ENCODE results near the gene OSBP2.

The OSBP2 gene

GRCh38 chr22:30838111-30838510 lies 143.4 kb downstream of the OSBP2 start:
- DNase-seq (ENCODE audit: low read depth, low spot score): no peak

GRCh38 chr22:30841273-30841672 lies 146.6 kb downstream of the OSBP2 start:
- no peak for DNase-seq (ENCODE audit: low read depth, low spot score)

GRCh38 chr22:30843245-30843644 lies 148.6 kb downstream of the OSBP2 start:
- no peak for DNase-seq (ENCODE audit: low read depth, low spot score)

DNA sequence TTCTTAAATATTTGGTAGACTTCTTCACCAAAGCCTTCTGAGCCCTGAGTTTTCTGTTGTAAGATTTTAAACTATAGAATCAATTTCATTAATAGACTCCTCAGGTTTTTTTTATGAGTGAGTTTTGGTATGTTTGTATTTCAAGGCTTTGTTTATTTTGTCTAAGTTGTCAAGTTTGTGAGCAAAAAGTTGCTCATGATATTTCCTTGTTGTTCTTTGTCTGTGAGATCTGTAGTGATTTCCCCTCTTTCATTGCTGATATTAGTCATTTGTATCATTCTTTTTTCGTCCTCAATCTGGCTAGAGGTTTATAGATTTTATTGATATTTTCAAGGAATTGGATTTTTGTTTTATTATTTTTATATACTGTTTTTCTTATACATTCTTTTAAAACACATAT lies 152.9 kb downstream of the OSBP2 start:
- DNase-seq (ENCODE audit: low read depth, low spot score): no peak

DNA sequence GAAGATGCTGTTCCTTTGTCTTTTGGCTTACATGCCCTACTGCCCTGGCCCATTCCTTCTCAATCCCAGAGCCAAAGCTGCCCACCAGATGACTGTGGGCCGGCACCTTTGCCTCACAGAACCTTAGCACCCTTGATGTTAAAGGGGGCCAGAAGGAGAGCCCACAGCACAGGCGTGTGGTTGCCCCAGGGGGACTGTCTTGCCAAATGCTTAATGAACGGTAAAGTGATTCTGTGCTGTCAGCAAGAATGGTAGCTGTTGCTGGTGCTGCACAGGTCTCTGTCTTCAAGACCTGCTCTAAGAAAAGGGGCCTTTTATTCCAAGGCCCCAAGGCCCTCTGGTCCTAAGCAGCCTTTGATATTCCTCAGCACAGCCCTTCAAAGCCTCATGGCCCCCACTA lies 160.6 kb downstream of the OSBP2 start:
- DNase-seq (ENCODE audit: low read depth, low spot score): no peak

DNA sequence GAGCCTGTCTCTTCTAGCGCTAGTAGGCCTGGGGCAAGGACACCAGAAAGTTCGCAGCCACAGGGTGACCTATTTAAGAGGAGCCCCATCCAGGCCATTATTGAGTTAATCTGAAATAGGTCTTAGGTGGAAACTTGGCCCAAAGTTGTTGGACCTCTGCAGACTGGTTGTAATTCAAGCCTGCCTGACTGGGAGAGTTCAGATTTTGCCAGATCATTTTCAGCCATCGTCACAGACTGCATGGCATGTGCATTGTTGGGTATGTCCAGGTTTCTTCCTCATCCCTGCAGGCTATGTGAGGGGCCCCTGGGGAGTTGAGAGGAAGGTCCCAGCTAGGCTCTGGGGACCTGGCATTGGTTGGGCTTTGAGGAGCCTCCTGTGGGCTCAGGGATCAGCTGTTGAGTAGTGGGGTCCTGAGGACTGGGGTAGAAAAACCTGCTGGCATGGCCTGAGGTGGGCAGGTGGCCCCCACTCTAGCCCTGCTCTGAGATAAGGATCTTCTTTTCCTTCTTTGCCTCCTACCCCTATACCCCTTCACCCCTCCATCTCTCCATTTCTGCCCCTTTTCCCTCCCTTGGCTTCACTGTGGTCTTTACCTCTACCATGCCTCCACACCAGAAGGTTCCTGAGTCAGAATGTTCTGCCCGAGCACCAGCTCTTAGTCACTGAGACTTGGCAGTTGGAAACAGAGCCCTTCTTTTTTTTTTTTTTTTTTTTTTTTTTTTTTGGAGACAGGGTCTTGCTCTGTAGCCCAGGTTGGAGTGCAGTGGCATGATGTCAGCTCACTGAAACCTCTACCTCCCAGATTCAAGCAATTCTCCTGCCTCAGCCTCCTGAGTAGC lies 161.2 kb downstream of the OSBP2 start:
- DNase-seq (ENCODE audit: low read depth, low spot score): no peak

GRCh38 chr22:30856741-30857502 lies 162.2 kb downstream of the OSBP2 start:
- no peak for DNase-seq (ENCODE audit: low read depth, low spot score)

DNA sequence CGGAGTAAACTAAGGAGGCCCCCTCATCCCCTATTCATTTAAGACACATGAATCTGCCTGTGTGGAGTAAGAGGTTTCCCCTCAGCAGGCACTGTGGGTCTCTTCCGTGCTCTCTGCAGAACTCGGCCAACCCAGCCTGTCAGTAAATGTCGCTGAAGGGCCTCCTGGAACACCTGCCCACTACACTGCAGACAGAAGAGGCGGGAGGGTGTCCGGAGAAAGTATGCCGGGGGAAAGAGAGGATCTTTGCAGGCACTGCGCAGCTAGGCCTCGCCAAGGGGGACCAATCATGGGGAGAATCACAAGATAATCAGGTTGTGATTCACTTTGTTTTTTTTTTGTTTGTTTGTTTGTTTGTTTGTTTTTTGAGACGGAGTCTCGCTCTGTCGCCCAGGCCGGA lies 163.1 kb downstream of the OSBP2 start:
- DNase-seq (ENCODE audit: low read depth, low spot score): no peak

DNA sequence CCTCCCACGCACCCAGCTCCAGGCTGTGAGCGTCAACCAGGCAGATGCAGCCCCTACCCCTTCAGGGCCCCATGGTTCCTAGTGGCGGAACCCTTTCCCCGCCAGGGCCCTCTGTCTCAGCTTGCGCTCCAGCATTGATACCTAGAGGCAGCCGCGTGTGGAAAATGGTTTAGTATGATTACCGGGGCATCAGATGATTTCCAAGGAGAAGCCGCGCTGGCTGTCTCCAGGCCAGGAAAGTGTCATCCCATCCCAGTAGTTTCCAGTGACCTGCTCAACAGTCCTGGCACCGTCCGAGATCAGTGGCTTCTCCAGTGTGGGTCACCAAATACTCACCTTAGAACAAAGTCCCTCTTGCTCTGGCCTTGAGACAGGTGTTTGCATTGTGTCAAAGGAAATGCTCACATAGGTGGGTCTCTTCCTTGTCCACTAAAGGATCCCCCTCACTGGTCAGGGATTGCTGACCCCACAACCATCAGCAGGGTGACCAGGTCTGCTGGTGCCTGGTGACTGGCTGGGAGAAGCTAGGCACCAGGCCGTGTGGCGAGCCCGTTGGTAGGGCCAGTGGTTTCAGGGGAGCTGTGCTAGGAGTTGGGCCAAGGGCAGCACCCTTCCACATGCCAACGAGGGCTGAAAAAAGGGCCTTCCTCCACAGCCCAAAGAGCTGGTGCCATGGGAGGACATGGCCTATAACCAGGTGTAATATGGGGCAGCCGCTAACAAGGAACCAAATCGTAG lies 164.5 kb downstream of the OSBP2 start:
- DNase-seq (ENCODE audit: low read depth, low spot score): no peak

GRCh38 chr22:30859714-30860095 lies 165.0 kb downstream of the OSBP2 start:
- DNase-seq (ENCODE audit: low read depth, low spot score): no peak

- no peak for DNase-seq (ENCODE audit: low read depth, low spot score)
Observed at GRCh38 chr22:30860176-30861105, 165.8 kb downstream of the OSBP2 start.

- DNase-seq (ENCODE audit: low read depth, low spot score): no peak
Observed at GRCh38 chr22:30861131-30861530, 166.5 kb downstream of the OSBP2 start.

DNA sequence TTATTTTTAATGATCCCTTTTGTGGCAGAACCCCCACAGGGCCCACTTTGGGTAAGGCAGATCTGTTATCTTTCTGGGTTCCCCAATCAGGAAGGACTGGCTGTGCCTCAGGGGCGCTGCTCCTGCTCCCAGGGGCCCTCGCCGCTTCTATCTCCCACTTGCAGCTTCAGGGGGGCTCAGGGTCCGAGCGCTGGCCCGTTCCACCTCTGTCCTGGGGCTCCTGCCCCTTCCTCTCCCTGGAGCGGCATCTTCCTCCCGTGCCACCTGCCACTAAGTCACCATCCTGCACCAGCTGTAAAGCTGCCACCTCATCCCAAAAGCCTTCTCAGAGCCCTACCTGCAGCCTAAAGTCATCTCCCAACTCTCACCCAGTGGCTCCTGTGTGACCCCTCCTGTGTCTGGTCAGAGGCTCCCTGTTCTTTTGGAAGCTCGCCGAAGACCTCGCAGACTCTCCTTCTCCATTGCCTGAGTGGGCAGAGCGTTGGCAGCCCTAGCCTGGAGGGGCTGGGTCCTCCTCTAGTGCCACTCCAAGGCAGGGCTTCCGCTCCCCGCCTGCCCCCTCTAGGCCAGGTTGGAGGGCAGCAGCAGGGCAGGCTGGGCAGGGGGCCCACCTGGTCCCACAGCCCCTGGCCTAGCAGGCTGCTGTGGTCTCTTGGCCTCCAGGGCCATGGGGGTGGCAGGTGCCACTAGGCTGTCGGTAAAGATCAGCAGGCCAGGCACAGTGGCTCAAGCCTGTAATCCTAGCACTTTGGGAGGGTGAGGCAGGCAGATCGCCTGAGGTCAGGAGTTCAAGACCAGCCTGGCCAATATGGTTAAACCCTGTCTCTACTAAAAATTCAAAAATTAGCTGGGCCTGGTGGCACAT lies 167.2 kb downstream of the OSBP2 start:
- DNase-seq (ENCODE audit: low read depth, low spot score): no peak

GRCh38 chr22:30863081-30863833 lies 168.6 kb downstream of the OSBP2 start:
- DNase-seq (ENCODE audit: low read depth, low spot score): no peak

GRCh38 chr22:30864441-30865420 lies 170.1 kb downstream of the OSBP2 start:
- DNase-seq (ENCODE audit: low read depth, low spot score): no peak

DNA sequence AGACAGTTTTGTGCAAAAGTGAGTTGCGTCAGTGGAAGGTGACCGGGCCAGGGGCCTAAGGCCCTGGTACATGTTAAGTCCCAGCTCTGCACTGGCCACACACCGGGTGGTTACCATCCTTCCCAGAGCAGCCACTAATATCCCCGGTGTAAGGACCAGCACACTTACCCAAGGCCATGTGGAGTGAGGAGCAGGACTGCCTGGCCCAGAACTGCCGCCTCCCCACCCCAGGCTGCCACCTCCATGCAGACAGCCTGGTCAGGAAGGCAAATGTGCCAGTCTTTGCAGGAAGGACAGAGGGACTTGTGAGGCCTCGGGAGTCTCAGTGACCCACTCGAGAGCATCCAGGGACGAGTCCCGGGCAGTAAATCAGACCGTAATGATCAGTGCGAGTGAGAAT lies 171.0 kb downstream of the OSBP2 start:
- no peak for DNase-seq (ENCODE audit: low read depth, low spot score)

GRCh38 chr22:30866216-30866615 lies 171.5 kb downstream of the OSBP2 start:
- no peak for DNase-seq (ENCODE audit: low read depth, low spot score)

DNA sequence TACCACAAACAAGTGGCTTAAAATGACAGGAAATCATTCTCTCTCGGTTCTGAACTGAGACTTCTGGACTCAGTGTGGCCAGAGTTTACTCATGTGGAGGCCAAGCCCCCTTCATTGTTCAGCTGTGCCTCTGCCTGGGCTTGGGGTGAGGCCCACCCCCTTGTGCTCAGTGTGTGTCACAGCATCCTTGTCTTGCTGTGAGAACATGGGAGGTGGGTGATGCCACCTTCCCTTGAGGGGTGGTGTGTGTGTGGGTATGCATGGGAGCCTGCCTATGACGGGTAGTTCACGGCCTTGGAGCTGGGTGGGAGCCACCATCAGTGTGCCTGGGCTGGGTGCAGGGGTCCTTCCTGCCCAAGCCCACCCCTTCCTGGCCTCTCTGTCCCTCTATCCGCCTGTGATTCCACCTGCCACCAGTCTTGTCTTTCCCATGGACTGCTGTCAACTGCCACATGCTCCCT lies 172.2 kb downstream of the OSBP2 start:
- DNase-seq (ENCODE audit: low read depth, low spot score): no peak
